ENCODE measurements around the gene CPNE5. TPM values are rescaled to one million over a fixed set of nuclear protein-coding genes. Genes with fewer than 3 reads are reported as not detected.

The CPNE5 gene
- polyA plus RNA-seq, 3 donors: 0.47 to 0.85 (median 0.82) TPM

- no peak for TF ChIP-seq CTCF (IDR thresholded peaks at IDR 0.05)
- H3K4me1 Mint-ChIP-seq: peaks cover 23% of the 10 kb centered on the region
- no peaks in the 10 kb centered on the region for H3K36me3 ChIP-seq (replicated peaks in 1 of 2; ENCODE audit: control insufficient read depth in 1 of 2, insufficient read depth in 2 of 2, low read length in 2 of 2)
- H3K9ac ChIP-seq (ENCODE audit: insufficient read depth, low read length, poor library complexity, severe bottlenecking): no peak overlapping the region
- no peaks in the 10 kb centered on the region for H3K9me3 ChIP-seq (replicated peaks in 1 of 2; ENCODE audit: control insufficient read depth in 1 of 2, insufficient read depth in 1 of 2, low read length in 2 of 2)
- no peaks in the 10 kb centered on the region for H3K79me2 ChIP-seq (ENCODE audit: insufficient read depth, low read length)
- H3K36me3 Mint-ChIP-seq: no peaks in the 10 kb centered on the region
- H3K4me3 Mint-ChIP-seq: no peak overlapping the region
- no peak overlapping the region for H3K27ac Mint-ChIP-seq
- H3K4me2 ChIP-seq (replicated peaks; ENCODE audit: extremely low read depth, low read length, poor library complexity, severe bottlenecking): no peak overlapping the region
- H3K4me3 ChIP-seq (replicated peaks in 1 of 3; ENCODE audit: low read depth in 2 of 3, low read length in 3 of 3): no peak overlapping the region
- 91% methylated on average over 3 of the region's 5 CpGs for WGBS (ENCODE audit: insufficient coverage)
- no peak for DNase-seq
- H3K27me3 Mint-ChIP-seq (ENCODE audit: low read depth in 3 of 3): peaks cover 2 to 21% (median 14%) of the 10 kb centered on the region in 3 donors
- H3K27me3 ChIP-seq (ENCODE audit: control insufficient read depth in 2 of 2, insufficient read depth in 2 of 2, low read length in 2 of 2): no peaks in the 10 kb centered on the region
- no peaks in the 10 kb centered on the region for H4K20me1 ChIP-seq (ENCODE audit: insufficient read depth, low read length)
- no peak overlapping the region for H3K27ac ChIP-seq (ENCODE audit: low read depth in 1 of 2, low read length in 2 of 2)
- no peaks in the 10 kb centered on the region for H3K9me3 Mint-ChIP-seq
- no peak overlapping the region for H2AFZ ChIP-seq (ENCODE audit: insufficient read depth, low read depth, low read length, poor library complexity, severe bottlenecking)
- H3K4me1 ChIP-seq (ENCODE audit: control insufficient read depth in 1 of 2, insufficient read depth in 2 of 2, low read length in 2 of 2): peaks cover 16 to 24% of the 10 kb centered on the region in 2 donors
- intact Hi-C loops (cut with micrococcal nuclease): loop anchor here in 1 of 2 donors (10.0 kb wide), 1 partner anchor 90 kb away; no protein-coding TSS in a partner anchor
Observed at GRCh38 chr6:36774331-36774730, 64.9 kb downstream of the CPNE5 start.

- peaks cover 2% of the 10 kb centered on the region in 2 donors for H3K36me3 Mint-ChIP-seq
- H3K36me3 ChIP-seq (replicated peaks in 1 of 2; ENCODE audit: control insufficient read depth in 1 of 2, insufficient read depth in 2 of 2, low read length in 2 of 2): no peaks in the 10 kb centered on the region
- H3K4me2 ChIP-seq (replicated peaks; ENCODE audit: extremely low read depth, low read length, poor library complexity, severe bottlenecking): no peak overlapping the region
- TF ChIP-seq CTCF (IDR thresholded peaks at IDR 0.05): no peak
- no peak overlapping the region for H3K9ac ChIP-seq (ENCODE audit: insufficient read depth, low read length, poor library complexity, severe bottlenecking)
- H3K27ac ChIP-seq (ENCODE audit: low read depth in 1 of 2, low read length in 2 of 2): no peak overlapping the region
- H3K4me1 ChIP-seq (ENCODE audit: control insufficient read depth in 1 of 2, insufficient read depth in 2 of 2, low read length in 2 of 2): peaks cover 14 to 18% of the 10 kb centered on the region in 2 donors
- DNase-seq: no peak
- H3K27ac Mint-ChIP-seq: no peak overlapping the region
- peaks cover 22% of the 10 kb centered on the region for H3K4me1 Mint-ChIP-seq
- H4K20me1 ChIP-seq (ENCODE audit: insufficient read depth, low read length): no peaks in the 10 kb centered on the region
- no peak overlapping the region for H2AFZ ChIP-seq (ENCODE audit: insufficient read depth, low read depth, low read length, poor library complexity, severe bottlenecking)
- peaks cover 2 to 17% (median 13%) of the 10 kb centered on the region in 3 donors for H3K27me3 Mint-ChIP-seq (ENCODE audit: low read depth in 3 of 3)
- no peaks in the 10 kb centered on the region for H3K79me2 ChIP-seq (ENCODE audit: insufficient read depth, low read length)
- no peak overlapping the region for H3K4me3 ChIP-seq (replicated peaks in 1 of 3; ENCODE audit: low read depth in 2 of 3, low read length in 3 of 3)
- H3K4me3 Mint-ChIP-seq: no peak overlapping the region
- intact Hi-C loops (cut with micrococcal nuclease): loop anchor here in 1 of 2 donors (10.0 kb wide), 1 partner anchor 92 kb away; no protein-coding TSS in a partner anchor
- 65% methylated on average over 7 of the region's 8 CpGs for WGBS (ENCODE audit: insufficient coverage)
- H3K27me3 ChIP-seq (ENCODE audit: control insufficient read depth in 2 of 2, insufficient read depth in 2 of 2, low read length in 2 of 2): no peaks in the 10 kb centered on the region
- no peaks in the 10 kb centered on the region for H3K9me3 Mint-ChIP-seq
- no peaks in the 10 kb centered on the region for H3K9me3 ChIP-seq (replicated peaks in 1 of 2; ENCODE audit: control insufficient read depth in 1 of 2, insufficient read depth in 1 of 2, low read length in 2 of 2)
Observed at GRCh38 chr6:36772397-36772796, 66.8 kb downstream of the CPNE5 start.

Measured in CD14-positive monocyte (primary cell).